Smooth muscle cell (in vitro differentiated cells): Measurements from ENCODE around the gene IGFBP2. TPM values are rescaled to one million over a fixed set of nuclear protein-coding genes. Genes with fewer than 3 reads are reported as not detected.

Experiments used
- DNase-seq: peaks from one replicate; lab custom pipeline; 2025; ENCODE audit not compliant: unreplicated experiment; lab: John Stamatoyannopoulos, UW
- H2AFZ ChIP-seq: fragments of 200-600 bp; sonication (generic); 2 replicates; pipeline ENCODE4 v1.6.0; 2016; ENCODE audit warnings: antibody characterized with exemption, low read depth, mild to moderate bottlenecking
- H3F3A ChIP-seq: fragments of 200-600 bp; sonication (generic); 2 replicates; pipeline ENCODE4 v1.6.0; 2017; ENCODE audit warnings: antibody characterized with exemption, low read depth
- H3K27ac ChIP-seq: fragments of 200-600 bp; sonication (generic); 2 replicates; pipeline ENCODE4 v1.5.1; 2016; ENCODE audit warnings: low read depth, mild to moderate bottlenecking
- H3K27me3 ChIP-seq: fragments of 200-600 bp; sonication (generic); 2 replicates; pipeline ENCODE4 v1.6.1; 2016; ENCODE audit warnings: low read depth, mild to moderate bottlenecking
- H3K36me3 ChIP-seq: fragments of 200-600 bp; sonication (generic); 2 replicates; pipeline ENCODE4 v1.5.1; 2016; ENCODE audit warnings: low read depth
- H3K4me1 ChIP-seq: fragments of 200-600 bp; sonication (generic); 2 replicates; pipeline ENCODE4 v1.5.1; 2016; ENCODE audit warnings: low read depth
- H3K4me2 ChIP-seq: fragments of 200-600 bp; sonication (generic); 2 replicates; pipeline ENCODE4 v1.6.0; 2016; ENCODE audit warnings: mild to moderate bottlenecking
- H3K4me3 ChIP-seq: fragments of 200-600 bp; sonication (generic); 2 replicates; pipeline ENCODE4 v1.5.1; 2016; ENCODE audit warnings: mild to moderate bottlenecking
- H3K79me2 ChIP-seq: fragments of 200-600 bp; sonication (generic); 2 replicates; pipeline ENCODE4 v1.6.0; 2016; ENCODE audit warnings: low read depth, mild to moderate bottlenecking
- H3K9ac ChIP-seq: fragments of 200-600 bp; sonication (generic); 2 replicates; pipeline ENCODE4 v1.6.0; 2016; ENCODE audit warnings: low read depth
- H3K9me3 ChIP-seq: fragments of 200-600 bp; sonication (generic); replicated peaks from 2 replicates; pipeline ENCODE4 v1.5.1; 2016; ENCODE audit warnings: low read depth
- H4K20me1 ChIP-seq: fragments of 200-600 bp; sonication (generic); 2 replicates; pipeline ENCODE4 v1.6.0; 2016; ENCODE audit warnings: low read depth
- WGBS: methylation state at CpG from one replicate; pipeline ENCODE4 v1.1.7; 2016; ENCODE audit warnings: low lambda C conversion rate; 5-methylcytosine and 5-hydroxymethylcytosine counted together
- polyA plus RNA-seq: library from polyadenylated mRNA; unstranded; fragments of >200 nt; fragmentation: Nextera tagmentation; extraction: Ambion mirVana; gene quantifications from 2 replicates; pipeline ENCODE4 v1.2.1, GENCODE V29; 2016
- total RNA-seq: library from RNA; depleted of rRNA; stranded (reverse); fragments of >200 nt; gene quantifications from 2 replicates; pipeline ENCODE4 v1.2.3, GENCODE V29; 2014
- TF ChIP-seq, protein P1 (sequence below): fragments of 200-600 bp; sonication (generic); IDR thresholded peaks from 2 replicates; pipeline ENCODE4 v1.5.1; 2017; ENCODE audit warnings: borderline replicate concordance, mild to moderate bottlenecking, antibody characterized with exemption; ENCODE audit not compliant: insufficient read depth, poor library complexity, severe bottlenecking

IGFBP2 gene
- total and polyA plus RNA-seq, 2 experiments from 2014 or later = 143 to 225 TPM

DNA sequence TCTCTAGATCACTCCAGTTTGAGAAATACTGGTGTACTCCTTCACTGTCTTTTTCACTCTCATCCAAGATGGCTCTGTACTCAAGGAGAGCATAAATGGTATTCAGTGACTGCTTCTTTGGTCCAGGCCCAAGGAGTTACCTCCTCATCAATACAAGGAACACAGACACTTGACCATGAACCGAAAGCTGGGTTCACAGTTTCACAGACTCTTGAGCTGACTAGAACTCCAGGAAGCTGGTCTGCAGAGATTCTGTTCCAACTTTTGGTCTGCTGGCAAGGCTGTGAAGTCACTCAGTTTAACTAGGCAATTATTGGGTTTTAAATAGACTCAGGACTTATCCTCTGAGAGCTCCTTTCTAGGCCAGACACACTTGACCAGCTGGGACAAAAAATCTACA is 69.5 kb downstream of the IGFBP2 start:
- Histone ChIP-seq H3K36me3 (no peaks in the 10 kb centered on the region), H4K20me1 (no peaks in the 10 kb centered on the region), H3K9ac (no peak overlapping the region), H3F3A (no peaks in the 10 kb centered on the region), H3K27me3 (no peaks in the 10 kb centered on the region), H3K4me3 (no peak overlapping the region), H3K9me3 (no peaks in the 10 kb centered on the region), H3K4me2 (no peak overlapping the region), H3K4me1 (peaks cover 21% of the 10 kb centered on the region), H3K79me2 (no peaks in the 10 kb centered on the region), H3K27ac (no peak overlapping the region), H2AFZ (no peak overlapping the region)
- WGBS = 75% methylated on average over 1 of the region's 1 CpG
- DNase-seq = no peak
- TF ChIP-seq, protein P1, sequence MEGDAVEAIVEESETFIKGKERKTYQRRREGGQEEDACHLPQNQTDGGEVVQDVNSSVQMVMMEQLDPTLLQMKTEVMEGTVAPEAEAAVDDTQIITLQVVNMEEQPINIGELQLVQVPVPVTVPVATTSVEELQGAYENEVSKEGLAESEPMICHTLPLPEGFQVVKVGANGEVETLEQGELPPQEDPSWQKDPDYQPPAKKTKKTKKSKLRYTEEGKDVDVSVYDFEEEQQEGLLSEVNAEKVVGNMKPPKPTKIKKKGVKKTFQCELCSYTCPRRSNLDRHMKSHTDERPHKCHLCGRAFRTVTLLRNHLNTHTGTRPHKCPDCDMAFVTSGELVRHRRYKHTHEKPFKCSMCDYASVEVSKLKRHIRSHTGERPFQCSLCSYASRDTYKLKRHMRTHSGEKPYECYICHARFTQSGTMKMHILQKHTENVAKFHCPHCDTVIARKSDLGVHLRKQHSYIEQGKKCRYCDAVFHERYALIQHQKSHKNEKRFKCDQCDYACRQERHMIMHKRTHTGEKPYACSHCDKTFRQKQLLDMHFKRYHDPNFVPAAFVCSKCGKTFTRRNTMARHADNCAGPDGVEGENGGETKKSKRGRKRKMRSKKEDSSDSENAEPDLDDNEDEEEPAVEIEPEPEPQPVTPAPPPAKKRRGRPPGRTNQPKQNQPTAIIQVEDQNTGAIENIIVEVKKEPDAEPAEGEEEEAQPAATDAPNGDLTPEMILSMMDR = no peak

DNA sequence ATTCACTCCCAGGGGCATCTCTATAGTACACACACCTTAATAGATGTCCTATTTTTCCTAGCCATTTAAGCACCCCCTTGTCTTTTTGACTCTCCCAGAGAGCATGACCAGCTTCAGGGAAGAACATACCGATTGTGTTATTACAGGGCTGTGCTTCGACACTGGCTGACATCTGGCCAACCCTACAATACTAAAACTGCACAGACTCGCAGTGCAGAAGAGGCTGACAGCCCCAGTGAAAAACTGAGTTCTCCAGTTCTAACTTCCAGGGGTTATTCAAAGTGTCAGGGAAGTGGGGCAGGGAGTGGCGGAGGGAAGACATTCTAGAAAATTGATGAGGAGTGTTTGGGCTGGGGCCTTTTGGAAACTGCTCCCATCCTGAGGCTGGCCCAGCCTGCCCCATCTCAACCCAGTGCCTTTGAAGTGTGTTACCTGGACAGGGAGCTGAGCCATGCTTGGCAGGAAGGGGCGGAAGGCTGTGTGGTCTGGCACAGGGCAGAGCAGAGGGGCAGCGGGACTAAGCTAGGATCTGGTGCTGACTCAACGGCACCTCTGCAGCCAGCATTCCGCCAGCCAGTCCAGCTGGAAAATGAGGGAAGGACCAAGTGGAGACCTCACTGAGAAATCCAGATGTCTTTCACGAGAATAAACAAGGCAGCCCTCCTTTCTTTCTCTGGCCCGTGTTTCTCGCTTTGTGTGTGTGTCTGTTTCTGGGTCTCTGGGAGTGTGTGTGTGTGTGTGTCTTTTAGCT is 77.5 kb downstream of the IGFBP2 start:
- Histone ChIP-seq H3K36me3 (no peaks in the 10 kb centered on the region), H3F3A (no peaks in the 10 kb centered on the region), H3K4me2 (peak overlapping the region; percentile 75), H3K27ac (peak overlapping the region; percentile 61), H3K4me1 (peaks cover 4% of the 10 kb centered on the region), H2AFZ (peak overlapping the region; percentile 55), H3K79me2 (no peaks in the 10 kb centered on the region), H3K4me3 (no peak overlapping the region), H4K20me1 (no peaks in the 10 kb centered on the region), H3K9ac (no peak overlapping the region), H3K27me3 (no peaks in the 10 kb centered on the region), H3K9me3 (peaks cover 2% of the 10 kb centered on the region)
- WGBS = 44% methylated on average over 11 of the region's 11 CpGs
- DNase-seq = no peak
- TF ChIP-seq, protein P1 = no peak

DNA sequence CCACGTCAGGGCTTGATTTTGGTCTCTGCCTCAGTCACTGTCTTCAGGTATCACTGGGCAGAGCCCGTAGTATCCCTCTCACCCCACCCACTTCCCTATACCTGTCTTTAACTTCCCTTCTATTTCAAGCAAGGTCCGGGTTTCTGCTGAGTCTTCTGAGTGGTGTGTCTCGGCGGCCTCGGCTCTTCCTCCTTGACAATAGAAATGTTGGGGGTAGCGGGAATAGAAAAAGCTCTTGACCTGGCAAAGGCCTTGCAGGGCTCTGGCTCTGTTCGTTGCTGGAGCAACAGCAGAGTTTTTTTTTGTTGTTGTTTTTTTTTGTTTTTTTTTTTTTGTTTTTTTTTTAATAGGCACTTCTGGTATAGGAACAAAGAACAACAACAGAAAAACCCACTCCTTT is 78.1 kb downstream of the IGFBP2 start:
- peak overlapping the region; percentile 55 for H2AFZ ChIP-seq
- WGBS = 88% methylated on average over 8 of the region's 8 CpGs
- H3K79me2 ChIP-seq = no peaks in the 10 kb centered on the region
- no peaks in the 10 kb centered on the region for H3F3A ChIP-seq
- H3K27ac ChIP-seq = peak overlapping the region; percentile 61
- no peaks in the 10 kb centered on the region for H4K20me1 ChIP-seq
- no peak overlapping the region for H3K9ac ChIP-seq
- peaks cover 2% of the 10 kb centered on the region for H3K9me3 ChIP-seq
- H3K4me3 ChIP-seq = no peak overlapping the region
- no peaks in the 10 kb centered on the region for H3K27me3 ChIP-seq
- no peak for DNase-seq
- TF ChIP-seq, protein P1 = no peak
- H3K36me3 ChIP-seq = no peaks in the 10 kb centered on the region
- peaks cover 4% of the 10 kb centered on the region for H3K4me1 ChIP-seq
- peak overlapping the region; percentile 75 for H3K4me2 ChIP-seq
